ENCODE measurements around the gene ICAM4. TPM values are rescaled to one million over a fixed set of nuclear protein-coding genes. Genes with fewer than 3 reads are reported as not detected.

The ICAM4 gene
- total RNA-seq, 2 experiments from 2014 or later: 0.36 to 0.91 TPM

- CTCF ChIA-PET: no interaction called here
- POLR2A ChIA-PET: no interaction called here
These were observed 35.4 kb downstream of the ICAM4 start for GRCh38 chr19:10321874-10322835.

GRCh38 chr19:10325732-10326131 is 39.0 kb downstream of the ICAM4 start:
- CTCF ChIA-PET: interaction anchor here (1.0 kb wide), 1 partner anchor 16 kb away, joined by 3 read pairs; the partner anchor contains the start of gene ZGLP1
- POLR2A ChIA-PET: no interaction called here

DNA sequence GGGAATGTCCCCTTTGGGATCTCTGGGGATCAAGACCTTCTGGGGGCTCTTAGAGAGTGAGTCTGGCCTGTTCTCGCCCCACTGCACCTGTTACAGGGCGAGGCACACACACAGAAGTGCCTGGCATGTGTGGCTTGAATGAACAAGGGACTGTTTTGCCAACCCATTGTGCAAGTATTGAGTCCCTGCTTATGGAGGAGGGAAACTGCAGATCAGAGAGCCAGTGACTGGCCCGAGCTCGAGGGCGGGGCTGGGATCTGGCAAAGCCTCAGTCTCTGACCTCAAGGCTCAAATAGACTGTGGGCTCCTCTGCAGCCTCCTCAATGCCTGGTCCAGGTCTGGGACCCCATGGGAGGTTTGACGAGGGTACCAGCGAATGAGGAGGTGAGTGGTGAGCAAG is 41.0 kb downstream of the ICAM4 start:
- CTCF ChIA-PET: interaction anchor here (1.4 kb wide), 1 partner anchor 61 kb away, joined by 4 read pairs; no protein-coding TSS in a partner anchor
- POLR2A ChIA-PET: interaction anchor here (0.7 kb wide), 1 partner anchor 49 kb away, joined by 3 read pairs; no protein-coding TSS in a partner anchor

- ChIA-PET POLR2A (interaction anchor here (0.7 kb wide), 1 partner anchor 50 kb away, joined by 3 read pairs; no protein-coding TSS in a partner anchor), CTCF (interaction anchor here (1.3 to 1.6 kb wide), 2 partner anchors 59 to 69 kb away, joined by 4 to 6 read pairs; no protein-coding TSS in a partner anchor)
These were observed 42.0 kb downstream of the ICAM4 start for GRCh38 chr19:10328558-10329429.

DNA sequence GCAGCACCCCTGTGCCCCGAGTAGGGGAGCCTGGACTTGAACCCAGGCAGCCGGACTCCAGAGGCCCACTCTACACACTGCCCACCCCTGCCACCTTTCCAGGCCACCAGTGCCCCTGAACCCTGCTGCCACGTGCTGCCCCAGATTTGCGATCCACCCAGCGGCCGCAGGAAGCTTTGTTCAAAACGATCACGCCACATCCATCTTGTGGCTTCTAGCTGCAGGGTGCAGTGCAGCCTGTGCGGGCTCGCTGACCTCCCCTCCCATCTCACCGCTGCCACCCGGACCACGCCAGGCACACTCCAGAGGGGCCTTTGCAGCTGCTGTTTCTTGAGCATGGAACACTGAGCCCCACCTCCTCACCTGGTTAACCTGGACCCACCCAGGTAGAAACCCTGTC is 42.8 kb downstream of the ICAM4 start:
- ChIA-PET POLR2A (no interaction called here), CTCF (interaction anchor here (1.3 to 1.6 kb wide), 4 partner anchors 41 to 70 kb away, joined by 3 to 6 read pairs (median 4); no protein-coding TSS in a partner anchor)

DNA sequence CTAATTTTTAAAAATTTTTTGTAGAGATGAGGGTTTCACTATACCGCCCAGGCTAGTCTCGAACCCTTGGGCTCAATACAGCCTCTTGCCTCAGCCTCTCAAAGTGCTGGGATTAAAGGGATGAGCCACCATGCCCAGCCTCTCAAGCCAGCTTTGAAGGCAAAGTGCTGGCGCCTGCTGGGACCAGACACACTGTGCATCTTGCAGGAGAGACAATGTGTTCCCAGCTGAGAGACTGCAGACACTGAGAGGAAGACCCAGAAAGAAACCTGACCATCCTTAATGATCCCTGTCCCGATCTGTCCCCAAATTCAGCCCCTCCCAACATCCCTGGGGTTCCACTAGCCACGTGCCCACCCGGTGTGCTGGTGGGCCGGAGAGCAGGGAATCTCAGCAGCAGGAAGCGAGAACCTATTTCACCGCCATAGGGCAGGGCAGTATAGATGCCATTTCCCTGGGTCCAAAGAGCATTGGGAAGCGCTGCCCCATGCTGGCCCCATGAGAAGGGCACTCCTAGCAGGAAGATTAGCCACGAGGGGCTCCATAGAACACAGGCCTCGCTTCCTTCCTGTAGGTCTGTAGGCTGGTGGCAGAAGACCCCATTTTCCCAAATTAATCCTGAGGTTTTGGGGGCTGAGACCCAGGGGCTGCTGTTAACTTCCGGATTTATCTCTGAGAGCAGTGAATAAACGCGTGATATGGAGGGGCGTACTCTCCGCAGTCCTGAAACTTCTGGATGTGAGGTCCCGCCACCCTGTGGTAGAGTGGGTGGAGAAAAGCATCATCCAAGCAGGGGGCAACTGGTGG is 45.6 kb downstream of the ICAM4 start:
- ChIA-PET CTCF (interaction anchor here (1.4 to 2.1 kb wide), 4 partner anchors 8 to 140 kb away, joined by 3 to 10 read pairs (median 4); no protein-coding TSS in a partner anchor), POLR2A (interaction anchor here (0.6 to 2.2 kb wide), 3 partner anchors 12 to 61 kb away, joined by 3 to 17 read pairs (median 7); partner anchors contain the start of gene ICAM1)

DNA sequence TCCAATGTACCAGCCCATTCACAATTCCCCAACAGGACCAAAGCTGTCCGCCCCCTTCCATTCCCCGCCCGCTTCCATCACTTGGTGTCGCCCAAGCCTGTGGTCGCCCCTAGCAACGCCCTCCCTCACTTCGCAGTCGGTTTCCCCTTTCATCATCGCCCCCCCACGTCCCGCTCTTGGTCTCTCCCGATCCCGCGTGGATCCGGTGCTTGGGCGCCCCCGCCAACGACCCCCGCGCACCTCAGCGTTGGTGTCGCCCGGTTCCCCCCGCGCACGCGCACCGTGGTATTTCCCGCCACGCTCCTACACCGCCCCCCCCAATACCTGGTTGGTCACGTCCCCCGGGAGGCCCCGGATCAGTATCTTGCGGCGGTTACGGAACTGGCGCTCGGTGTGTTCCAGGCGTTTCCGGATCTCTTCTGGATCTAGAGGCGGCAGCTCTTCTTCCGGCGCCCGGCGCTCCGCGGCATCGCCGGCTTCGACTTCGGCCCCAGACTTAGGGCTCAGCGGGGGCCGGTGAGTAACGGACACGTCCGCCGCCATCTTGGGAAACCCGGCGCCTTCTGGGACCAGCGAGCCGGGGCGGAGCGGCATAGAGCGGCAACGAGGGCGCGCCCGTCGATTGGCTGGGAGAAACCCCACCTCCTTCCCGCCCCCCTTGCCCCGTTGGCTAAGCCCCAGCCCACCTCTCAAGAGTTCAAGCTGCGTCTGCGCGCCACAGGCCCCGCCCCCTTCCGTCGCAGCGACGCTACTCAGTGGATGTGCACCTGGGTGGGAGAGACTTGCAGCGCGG is 46.4 kb downstream of the ICAM4 start, which contains the start of gene RAVER1:
TSS of gene RAVER1 (minus strand) at position 565 of the 793 bp plus-strand sequence. CDS start at position 543, 22 bp downstream.
- ChIA-PET POLR2A (interaction anchor here (0.6 to 2.2 kb wide), 7 partner anchors 13 to 62 kb away, joined by 3 to 17 read pairs (median 7); partner anchors contain the start of genes ICAM1, ICAM5 and TYK2), CTCF (interaction anchor here (0.6 to 1.8 kb wide), 7 partner anchors 56 to 242 kb away, joined by 3 to 10 read pairs (median 3); no protein-coding TSS in a partner anchor)

GRCh38 chr19:10333758-10334587 is 47.2 kb downstream of the ICAM4 start:
- CTCF ChIA-PET: interaction anchor here (0.6 to 1.8 kb wide), 7 partner anchors 55 to 243 kb away, joined by 3 to 10 read pairs (median 3); no protein-coding TSS in a partner anchor
- POLR2A ChIA-PET: interaction anchor here (0.6 to 2.2 kb wide), 7 partner anchors 13 to 199 kb away, joined by 3 to 17 read pairs (median 4); partner anchors contain the start of genes ICAM1, ICAM5 and TYK2

DNA sequence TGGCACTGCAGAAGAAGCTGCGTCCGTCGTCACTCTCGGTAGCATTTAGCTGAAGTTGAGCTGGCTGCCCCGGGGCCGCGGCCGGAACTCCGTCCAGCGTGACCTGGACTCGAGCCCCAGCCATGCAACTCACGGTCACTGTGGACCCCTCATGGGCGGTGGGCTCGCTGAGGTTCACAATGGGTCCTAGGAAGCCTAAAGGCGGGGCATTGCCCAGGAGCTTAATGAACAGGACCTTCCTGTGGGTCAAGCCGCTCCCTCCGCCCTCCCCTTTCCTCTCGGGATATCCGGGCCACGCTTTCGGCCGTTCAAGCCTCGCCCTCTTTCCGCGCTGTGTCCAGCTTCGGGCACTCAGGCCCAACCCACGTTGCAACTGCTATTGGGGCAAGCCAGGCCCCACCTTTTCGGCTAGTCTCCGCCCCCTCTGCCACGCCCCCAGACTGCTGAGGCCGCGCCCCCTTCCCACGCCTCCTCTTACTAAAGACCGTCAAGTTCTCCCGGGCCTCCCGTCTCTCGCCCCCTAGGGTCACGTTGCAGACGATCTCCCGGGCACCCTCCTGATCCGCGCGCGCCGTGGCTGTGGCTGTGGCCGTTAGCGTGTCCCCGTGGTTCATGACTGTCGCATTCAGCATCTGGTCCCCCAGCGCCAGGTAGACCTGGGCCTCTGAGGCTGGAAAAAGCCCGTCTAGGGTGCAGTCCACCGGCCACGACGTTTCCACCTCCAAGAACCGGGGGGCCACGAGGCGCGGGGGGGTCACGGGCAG is 48.0 kb downstream of the ICAM4 start:
- ChIA-PET CTCF (interaction anchor here (1.4 to 1.8 kb wide), 3 partner anchors 56 to 76 kb away, joined by 4 to 10 read pairs (median 5); no protein-coding TSS in a partner anchor), POLR2A (interaction anchor here (0.6 to 2.2 kb wide), 4 partner anchors 45 to 200 kb away, joined by 3 to 17 read pairs (median 6); partner anchors contain the start of genes ICAM1 and TYK2)

DNA sequence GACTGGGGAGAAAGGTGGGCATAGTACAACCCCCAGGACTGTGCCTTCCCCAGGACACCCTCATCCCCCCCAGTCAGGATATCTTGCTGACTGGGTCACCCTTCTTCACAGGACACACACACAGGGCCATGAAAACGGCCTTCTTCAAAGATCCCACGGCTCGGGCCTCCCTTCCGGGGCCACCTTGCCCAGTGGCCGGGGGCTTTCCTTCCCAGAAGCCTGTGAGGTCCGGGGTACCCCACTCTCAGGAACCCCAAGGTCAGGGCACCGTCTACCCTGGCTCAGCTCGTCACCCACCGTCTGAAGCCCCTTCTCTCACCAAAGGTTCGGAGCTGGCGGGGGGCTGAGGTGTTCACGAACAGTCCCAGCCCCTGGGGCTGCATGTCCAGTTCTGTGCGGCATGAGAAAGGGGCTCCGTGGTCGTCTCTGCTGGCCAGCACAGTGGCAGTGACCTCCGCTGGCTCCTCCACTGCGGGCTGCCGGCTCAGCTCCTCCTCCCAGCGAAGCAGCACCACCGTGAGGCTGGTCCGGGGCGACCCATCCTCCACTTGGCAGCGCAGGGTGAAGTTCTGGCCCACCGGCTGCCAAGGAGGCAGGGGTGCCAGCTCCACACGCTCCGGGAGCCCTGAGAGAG is 48.7 kb downstream of the ICAM4 start:
- POLR2A ChIA-PET: no interaction called here
- CTCF ChIA-PET: interaction anchor here (1.6 kb wide), 1 partner anchor 64 kb away, joined by 4 read pairs; the partner anchor contains the start of gene ICAM1

DNA sequence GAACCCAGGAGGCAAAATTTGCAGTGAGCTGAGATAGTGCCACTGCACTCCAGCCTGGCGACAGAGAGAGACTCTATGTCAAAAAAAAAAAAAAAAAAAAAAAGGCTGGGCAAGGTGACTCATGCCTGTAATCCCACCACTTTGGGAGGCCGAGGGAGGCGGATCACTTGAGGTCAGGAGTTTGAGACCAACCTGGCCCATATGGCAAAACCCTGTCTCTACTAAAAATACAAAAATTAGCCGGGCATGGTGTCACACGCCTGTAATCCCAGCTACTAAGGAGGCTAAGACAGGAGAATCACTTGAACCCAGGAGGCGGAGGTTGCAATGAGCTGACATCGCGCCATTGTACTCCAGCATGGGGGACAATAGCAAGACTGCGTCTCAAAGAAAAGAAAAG is 50.0 kb downstream of the ICAM4 start:
- ChIA-PET POLR2A (interaction anchor here (0.6 kb wide), 1 partner anchor 254 kb away, joined by 6 read pairs; no protein-coding TSS in a partner anchor), CTCF (interaction anchor here (0.6 to 1.6 kb wide), 3 partner anchors 66 to 167 kb away, joined by 3 to 4 read pairs (median 3); partner anchors contain the start of gene ICAM1)
